Measurements from ENCODE around the gene CRHR1.

The CRHR1 gene

DNA sequence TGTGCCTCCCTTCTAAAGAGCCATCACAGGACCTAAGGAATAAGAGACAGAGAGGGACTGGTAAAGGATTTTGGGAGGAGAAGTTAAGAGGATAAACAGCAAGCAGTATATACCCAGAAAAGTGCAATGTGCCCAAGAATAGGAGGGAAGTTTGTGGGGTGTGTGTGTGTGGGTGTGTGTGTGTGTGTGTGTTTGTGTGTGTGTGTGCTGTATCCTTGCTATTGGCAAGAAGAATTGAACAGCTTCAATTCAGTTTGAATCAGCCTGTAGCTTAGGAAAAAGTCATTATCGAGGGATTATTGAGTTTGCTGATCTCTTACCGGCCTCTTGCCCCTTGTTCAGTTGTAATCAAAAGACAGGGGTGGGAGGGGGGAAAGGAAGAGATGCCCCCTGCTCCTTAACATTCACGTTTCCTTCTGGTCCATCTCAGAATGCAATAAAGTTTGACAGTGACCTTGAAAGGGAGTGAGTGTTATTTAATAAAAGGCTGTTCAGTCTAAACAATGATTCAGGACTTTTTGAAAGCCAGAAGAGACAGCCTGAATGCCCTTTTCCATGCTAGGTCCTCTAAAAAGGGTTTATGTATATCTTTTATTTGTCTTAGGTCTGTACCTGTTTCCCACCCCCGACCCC lies 86.3 kb downstream of the CRHR1 start:
- DNase-seq: no peak

DNA sequence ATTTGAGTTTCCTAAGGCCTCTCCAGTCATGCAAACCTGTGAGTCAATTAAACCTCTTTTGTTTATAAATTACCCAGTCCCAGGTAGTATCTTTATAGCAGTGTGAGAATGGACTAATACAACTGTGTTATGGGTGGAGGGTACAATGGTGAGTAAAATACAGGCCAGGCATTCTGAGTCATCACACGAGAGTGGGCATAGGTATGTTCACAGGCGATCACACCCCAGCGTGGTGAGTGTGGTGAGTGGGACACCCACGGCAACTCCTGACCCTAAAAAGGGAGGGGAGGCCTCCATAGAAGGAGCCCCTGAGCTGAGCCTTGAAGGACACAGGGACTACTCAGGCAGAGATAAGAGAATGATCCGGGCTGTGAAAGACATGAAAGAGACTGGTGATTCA lies 87.6 kb downstream of the CRHR1 start:
- DNase-seq: no peak

DNA sequence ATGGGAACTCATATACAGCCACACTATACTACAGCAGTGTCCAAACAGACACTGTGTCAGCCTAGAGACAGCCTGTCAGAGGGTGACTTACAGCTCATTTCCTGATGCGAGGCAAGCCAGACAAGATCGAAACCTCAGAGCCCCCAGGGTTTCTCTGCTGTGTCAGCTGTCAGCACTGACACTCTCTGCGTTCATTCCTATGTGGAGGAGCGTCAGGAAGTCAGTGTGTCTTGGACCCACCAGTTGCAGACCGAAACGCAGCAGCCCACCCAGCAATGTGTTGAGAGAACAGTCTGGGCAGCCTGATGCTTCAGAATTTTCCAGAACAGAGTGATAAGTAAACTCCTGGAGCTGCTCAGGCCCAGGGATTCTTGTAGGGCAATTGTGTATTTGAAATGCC lies 89.6 kb downstream of the CRHR1 start:
- DNase-seq: no peak

DNA sequence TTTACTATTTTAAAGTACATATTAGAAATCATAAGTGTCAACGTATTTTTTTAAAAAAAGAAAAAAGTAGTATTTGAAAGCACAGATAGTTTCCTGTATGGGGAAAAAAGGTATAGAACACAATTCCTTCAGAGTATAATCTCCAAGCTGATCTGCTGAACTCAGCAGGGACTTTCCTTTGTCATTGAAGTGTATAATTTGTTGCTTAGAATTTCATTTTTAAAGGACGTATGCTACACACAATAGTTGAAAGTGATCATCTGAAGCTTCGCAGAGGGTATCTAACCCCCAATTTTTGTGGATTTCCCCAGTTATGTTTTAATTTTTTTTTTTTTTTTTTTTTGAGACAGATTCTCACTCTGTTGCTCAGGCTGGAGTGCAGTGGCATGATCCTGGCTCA lies 90.0 kb downstream of the CRHR1 start:
- DNase-seq: no peak

DNA sequence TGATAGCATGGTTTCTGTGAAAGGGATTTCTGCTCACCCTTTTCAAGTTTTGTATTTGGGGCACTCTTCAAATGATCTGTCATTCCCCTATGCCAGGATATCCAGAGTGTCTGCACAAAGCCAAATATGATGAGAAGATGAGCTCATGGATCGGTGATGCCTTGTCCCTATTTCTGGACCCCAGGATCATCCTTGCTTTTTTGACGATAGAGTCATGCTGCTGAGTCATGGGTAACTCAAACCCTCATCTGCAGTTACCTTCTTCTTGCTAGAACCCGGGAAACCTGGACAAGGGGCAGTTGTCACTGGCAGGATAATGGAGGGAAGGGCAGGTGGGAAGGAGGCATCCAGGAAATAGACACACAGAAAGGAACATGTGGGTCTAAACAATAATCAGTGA lies 92.4 kb downstream of the CRHR1 start:
- no peak for DNase-seq

DNA sequence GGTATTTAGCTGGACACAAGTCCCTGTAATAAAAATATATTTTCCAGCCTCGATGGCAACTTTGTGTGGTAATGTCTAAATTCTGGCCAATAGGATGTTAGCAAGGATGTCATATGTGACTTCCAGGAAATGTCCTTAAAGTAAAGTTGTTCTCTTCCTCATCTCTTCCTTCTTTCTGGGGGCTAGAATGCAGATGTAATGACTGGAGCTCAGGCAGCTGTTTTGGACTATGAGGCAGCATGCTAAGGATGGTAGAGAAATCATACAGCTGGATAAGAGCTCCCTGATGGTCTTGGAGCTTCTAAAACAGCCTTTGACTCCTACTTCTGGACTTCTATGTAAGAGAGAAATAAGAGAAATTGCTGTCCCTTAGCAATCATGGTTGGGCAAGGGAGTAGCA lies 93.3 kb downstream of the CRHR1 start:
- no peak for DNase-seq

DNA sequence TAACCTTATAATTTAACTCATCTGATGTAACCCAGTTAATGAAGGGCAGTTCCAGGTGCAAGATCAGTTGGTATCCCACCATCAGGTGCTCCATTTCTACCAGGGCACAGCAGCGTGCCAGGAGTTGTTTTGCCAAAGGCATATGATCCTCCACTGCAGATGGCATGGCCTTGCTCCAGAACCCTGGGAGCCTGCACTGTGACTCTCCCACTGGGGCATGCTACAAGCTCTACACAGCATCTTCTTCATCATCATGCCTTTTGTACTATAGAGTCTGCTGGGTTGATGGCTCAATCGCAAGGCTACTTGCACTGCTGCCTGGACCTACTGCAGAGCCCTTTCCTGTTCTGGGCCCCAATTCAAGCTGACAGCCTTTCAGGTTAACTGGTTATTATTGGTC lies 98.9 kb downstream of the CRHR1 start:
- DNase-seq: no peak
